ENCODE data around the gene SPRYD7. TPM values are rescaled to one million over a fixed set of nuclear protein-coding genes. Genes with fewer than 3 reads are reported as not detected.

The SPRYD7 gene
- total and polyA plus RNA-seq, 9 donors: 6.1 to 12.2 (median 11.0) TPM

DNA sequence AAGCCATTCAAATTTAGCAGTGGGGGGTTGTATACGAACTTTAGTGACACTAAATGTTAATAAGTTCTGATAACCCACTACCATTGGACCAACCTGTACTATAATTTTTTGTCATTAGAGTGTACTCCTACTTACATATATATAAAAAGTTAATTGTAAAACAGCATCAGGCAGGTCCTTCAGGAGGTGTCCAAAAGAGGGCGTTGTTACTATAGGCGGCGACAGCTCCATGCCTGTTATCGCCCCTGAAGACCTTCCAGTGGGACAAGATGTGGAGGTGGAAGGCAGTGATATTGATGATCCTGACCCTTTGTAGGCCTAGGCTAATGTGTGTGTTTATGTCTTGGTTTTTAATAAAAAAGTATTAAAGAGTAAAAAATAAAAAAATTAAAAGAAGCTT lies 27.5 kb downstream of the SPRYD7 start:
- no CpG with 5 or more reads among the region's 5 CpGs for WGBS (ENCODE audit: insufficient coverage)
- no peak overlapping the region for H3K4me3 ChIP-seq (ENCODE audit: low read length)
- H3K9me3 ChIP-seq (replicated peaks; ENCODE audit: control insufficient read depth, low read depth, low read length): no peaks in the 10 kb centered on the region
- H3K27me3 ChIP-seq (ENCODE audit: control insufficient read depth, insufficient read depth, low read length): no peaks in the 10 kb centered on the region
- no peak overlapping the region for H3K27ac ChIP-seq (ENCODE audit: low read length)
- DNase-seq: no peak
- H3K36me3 ChIP-seq (ENCODE audit: control insufficient read depth, insufficient read depth, low read length): no peaks in the 10 kb centered on the region
- H3K4me1 ChIP-seq (ENCODE audit: control insufficient read depth, insufficient read depth, low read length): no peaks in the 10 kb centered on the region

DNA sequence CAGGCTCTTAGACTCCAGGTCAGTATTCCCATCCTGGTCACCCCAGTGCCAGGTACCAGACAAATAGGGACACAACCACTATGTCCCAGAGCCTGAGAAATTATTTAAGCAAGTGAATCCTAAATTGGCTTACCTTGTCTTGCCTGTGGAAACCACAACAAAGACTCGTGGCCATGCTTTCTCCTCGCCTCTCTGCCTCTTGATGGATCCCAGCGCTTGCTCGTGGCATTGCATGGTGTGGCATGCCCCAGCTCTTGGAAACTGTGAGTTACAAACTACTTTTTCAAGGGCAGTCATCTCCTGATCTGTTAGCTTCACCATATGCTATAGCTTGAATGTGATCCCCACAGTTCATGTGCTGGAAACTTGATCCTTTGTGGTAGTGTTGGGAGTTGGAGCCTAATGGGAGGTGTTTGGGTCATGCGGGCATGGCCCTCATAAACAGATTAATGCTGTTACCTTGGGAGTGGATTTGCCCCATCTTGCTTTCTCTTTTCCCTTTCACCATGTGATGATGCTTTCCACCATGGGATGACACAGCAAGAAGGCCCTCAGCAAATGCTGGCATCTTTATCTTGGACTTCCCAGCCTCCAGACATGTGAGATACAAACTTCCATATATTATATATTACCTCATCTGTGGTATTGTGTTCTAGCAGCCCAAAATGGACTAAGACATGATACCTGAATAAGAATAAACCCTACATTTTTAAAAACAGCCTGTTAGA lies 31.2 kb downstream of the SPRYD7 start:
- Histone ChIP-seq H3K4me3 (ENCODE audit: low read length) (no peak overlapping the region), H3K27ac (ENCODE audit: low read length) (no peak overlapping the region), H3K4me1 (ENCODE audit: control insufficient read depth, insufficient read depth, low read length) (no peaks in the 10 kb centered on the region), H3K27me3 (ENCODE audit: control insufficient read depth, insufficient read depth, low read length) (no peaks in the 10 kb centered on the region), H3K9me3 (replicated peaks; ENCODE audit: control insufficient read depth, low read depth, low read length) (no peaks in the 10 kb centered on the region), H3K36me3 (ENCODE audit: control insufficient read depth, insufficient read depth, low read length) (no peaks in the 10 kb centered on the region)
- WGBS (ENCODE audit: insufficient coverage): 95% methylated on average over 4 of the region's 5 CpGs
- DNase-seq: no peak

DNA sequence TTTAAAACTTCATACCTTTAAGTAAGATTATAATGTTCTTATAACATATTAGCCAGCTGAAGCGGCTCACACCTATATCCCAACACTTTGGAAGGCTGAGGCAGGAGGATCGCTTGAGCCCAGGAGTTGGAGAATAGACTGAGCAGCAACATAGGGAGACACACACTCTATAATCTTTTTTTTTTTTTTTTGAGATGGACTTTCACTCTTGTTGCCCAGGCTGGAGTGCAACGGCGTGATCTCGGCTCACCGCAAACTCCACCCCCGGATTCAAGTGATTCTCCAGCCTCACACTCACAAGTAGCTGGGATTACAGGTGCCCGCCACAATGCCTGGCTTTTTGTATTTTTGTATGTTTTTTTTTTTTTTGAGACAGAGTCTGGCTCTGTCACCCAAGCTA lies 37.3 kb downstream of the SPRYD7 start:
- no peaks in the 10 kb centered on the region for H3K27me3 ChIP-seq (ENCODE audit: control insufficient read depth, insufficient read depth, low read length)
- no peak overlapping the region for H3K27ac ChIP-seq (ENCODE audit: low read length)
- H3K4me3 ChIP-seq (ENCODE audit: low read length): no peak overlapping the region
- DNase-seq: no peak
- WGBS (ENCODE audit: insufficient coverage): no CpG with 5 or more reads among the region's 8 CpGs
- H3K9me3 ChIP-seq (replicated peaks; ENCODE audit: control insufficient read depth, low read depth, low read length): no peaks in the 10 kb centered on the region
- no peaks in the 10 kb centered on the region for H3K4me1 ChIP-seq (ENCODE audit: control insufficient read depth, insufficient read depth, low read length)
- no peaks in the 10 kb centered on the region for H3K36me3 ChIP-seq (ENCODE audit: control insufficient read depth, insufficient read depth, low read length)

DNA sequence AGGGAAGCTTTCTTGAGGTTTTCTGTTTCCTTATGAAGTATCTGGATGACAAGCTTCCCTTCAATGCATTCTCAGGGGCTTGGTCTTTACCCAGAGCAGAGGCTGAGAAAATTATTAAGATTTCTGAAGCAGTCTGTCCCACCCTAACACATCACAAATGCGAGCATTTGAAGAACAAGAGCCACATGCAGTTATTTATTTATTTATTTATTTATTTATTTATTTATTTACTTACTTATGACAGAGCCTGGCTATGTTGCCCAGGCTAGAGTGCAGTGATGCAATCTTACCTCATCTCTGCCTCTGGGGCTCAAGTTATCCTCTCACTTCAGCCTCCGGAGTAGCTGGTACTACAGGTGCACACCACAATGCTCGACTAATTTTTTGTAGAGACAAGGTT lies 38.4 kb downstream of the SPRYD7 start:
- Histone ChIP-seq H3K27ac (ENCODE audit: low read length) (no peak overlapping the region), H3K4me3 (ENCODE audit: low read length) (no peak overlapping the region), H3K4me1 (ENCODE audit: control insufficient read depth, insufficient read depth, low read length) (no peaks in the 10 kb centered on the region), H3K9me3 (replicated peaks; ENCODE audit: control insufficient read depth, low read depth, low read length) (no peaks in the 10 kb centered on the region), H3K36me3 (ENCODE audit: control insufficient read depth, insufficient read depth, low read length) (no peaks in the 10 kb centered on the region), H3K27me3 (ENCODE audit: control insufficient read depth, insufficient read depth, low read length) (no peaks in the 10 kb centered on the region)
- no peak for DNase-seq
- WGBS (ENCODE audit: insufficient coverage): 66% methylated on average over 2 of the region's 3 CpGs

DNA sequence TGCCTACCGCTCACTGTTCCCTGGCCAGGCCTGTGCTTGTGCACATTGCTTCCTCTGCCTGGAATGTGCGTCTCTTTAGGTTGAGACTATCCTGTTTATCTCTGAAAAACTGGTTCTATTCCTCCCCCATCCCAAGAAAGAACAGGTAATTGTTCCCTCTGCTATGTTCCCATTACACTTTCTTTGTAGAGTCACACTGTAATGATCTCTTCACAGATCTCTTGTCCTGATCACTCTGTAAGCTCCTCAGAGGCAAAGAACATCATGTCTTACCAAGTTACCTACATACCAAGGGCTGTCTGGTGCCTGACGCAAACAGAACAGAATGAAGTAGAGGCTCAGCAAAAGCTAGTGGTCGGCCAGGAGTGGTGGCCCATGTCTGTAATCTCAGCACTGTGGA lies 40.3 kb downstream of the SPRYD7 start:
- Histone ChIP-seq H3K36me3 (ENCODE audit: control insufficient read depth, insufficient read depth, low read length) (no peaks in the 10 kb centered on the region), H3K4me3 (ENCODE audit: low read length) (no peak overlapping the region), H3K9me3 (replicated peaks; ENCODE audit: control insufficient read depth, low read depth, low read length) (no peaks in the 10 kb centered on the region), H3K4me1 (ENCODE audit: control insufficient read depth, insufficient read depth, low read length) (no peaks in the 10 kb centered on the region), H3K27me3 (ENCODE audit: control insufficient read depth, insufficient read depth, low read length) (no peaks in the 10 kb centered on the region), H3K27ac (ENCODE audit: low read length) (no peak overlapping the region)
- DNase-seq: no peak
- 80% methylated on average over 3 of the region's 4 CpGs for WGBS (ENCODE audit: insufficient coverage)

DNA sequence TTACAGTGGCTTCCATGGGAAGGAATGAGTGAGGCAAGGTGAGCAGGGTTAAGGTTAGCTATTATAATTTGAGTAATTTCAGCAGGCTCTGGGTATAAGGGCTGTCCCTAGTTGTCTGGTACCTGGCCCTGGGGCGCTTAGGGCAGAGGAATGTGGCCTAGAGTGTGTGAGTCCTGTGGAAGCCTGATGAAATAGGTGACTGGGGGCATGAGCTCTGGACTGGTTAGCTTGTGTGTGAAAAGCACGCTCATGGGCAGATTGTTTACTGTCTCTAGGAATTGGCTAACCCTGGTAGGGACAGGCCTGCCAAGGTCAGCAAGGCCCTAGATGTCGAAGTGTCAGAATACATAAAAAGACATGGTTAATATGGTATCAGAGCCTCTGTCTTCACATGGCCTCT lies 42.5 kb downstream of the SPRYD7 start:
- 97% methylated on average over 3 of the region's 3 CpGs for WGBS (ENCODE audit: insufficient coverage)

DNA sequence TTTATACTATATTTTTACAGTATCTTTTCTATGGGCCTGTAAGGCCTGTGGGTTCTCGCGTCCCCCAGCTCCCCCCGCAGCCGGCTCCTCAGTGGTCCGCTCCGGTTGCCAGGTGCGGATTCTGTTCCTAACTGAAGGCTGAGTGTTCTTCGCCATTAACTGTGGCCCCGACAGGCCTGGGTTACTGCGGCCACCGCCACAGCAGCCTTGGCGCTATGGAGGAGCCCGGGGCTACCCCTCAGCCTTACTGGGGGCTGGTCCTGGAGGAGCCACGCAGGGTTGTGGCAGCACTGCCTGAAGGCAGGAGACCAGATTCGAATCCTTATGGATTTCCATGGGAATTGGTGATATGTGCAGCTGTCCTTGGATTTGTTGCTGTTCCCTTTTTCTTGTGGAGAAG lies 45.8 kb downstream of the SPRYD7 start:
- no peaks in the 10 kb centered on the region for H3K9me3 ChIP-seq (replicated peaks; ENCODE audit: control insufficient read depth, low read depth, low read length)
- no peak overlapping the region for H3K4me3 ChIP-seq (ENCODE audit: low read length)
- no peak overlapping the region for H3K27ac ChIP-seq (ENCODE audit: low read length)
- DNase-seq: no peak
- no peaks in the 10 kb centered on the region for H3K4me1 ChIP-seq (ENCODE audit: control insufficient read depth, insufficient read depth, low read length)
- H3K27me3 ChIP-seq (ENCODE audit: control insufficient read depth, insufficient read depth, low read length): no peaks in the 10 kb centered on the region
- 88% methylated on average over 13 of the region's 15 CpGs for WGBS (ENCODE audit: insufficient coverage)
- H3K36me3 ChIP-seq (ENCODE audit: control insufficient read depth, insufficient read depth, low read length): no peaks in the 10 kb centered on the region

More for the DNA sequence above, 42.5 kb downstream of the SPRYD7 start:
- Histone ChIP-seq H3K4me3 (ENCODE audit: low read length) (no peak overlapping the region), H3K27ac (ENCODE audit: low read length) (no peak overlapping the region), H3K9me3 (replicated peaks; ENCODE audit: control insufficient read depth, low read depth, low read length) (no peaks in the 10 kb centered on the region), H3K4me1 (ENCODE audit: control insufficient read depth, insufficient read depth, low read length) (no peaks in the 10 kb centered on the region), H3K27me3 (ENCODE audit: control insufficient read depth, insufficient read depth, low read length) (no peaks in the 10 kb centered on the region), H3K36me3 (ENCODE audit: control insufficient read depth, insufficient read depth, low read length) (no peaks in the 10 kb centered on the region)
- DNase-seq: no peak

DNA sequence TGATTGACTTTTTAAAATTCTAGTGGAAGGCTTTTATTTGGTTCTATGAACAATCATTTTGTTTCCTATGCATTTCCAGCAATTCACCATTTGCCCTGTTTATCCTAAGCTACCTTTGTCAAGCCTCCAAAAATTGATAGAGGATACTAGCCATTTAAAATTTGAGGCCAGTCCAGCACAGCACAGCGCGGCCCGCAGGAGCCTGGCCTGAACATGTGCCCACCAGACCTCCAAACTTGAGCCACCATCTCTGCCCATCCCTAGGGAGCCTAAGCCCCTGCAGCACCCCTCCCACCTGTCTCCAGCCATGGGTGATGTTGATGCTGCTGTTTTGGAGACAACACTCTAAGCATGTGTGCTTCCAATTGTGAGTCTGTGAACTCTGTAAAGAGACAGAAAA lies 57.5 kb downstream of the SPRYD7 start:
- no peak for DNase-seq
- WGBS (ENCODE audit: insufficient coverage): 80% methylated on average over 3 of the region's 3 CpGs
- peaks cover 26% of the 10 kb centered on the region for H3K9me3 ChIP-seq (replicated peaks; ENCODE audit: control insufficient read depth, low read depth, low read length)

DNA sequence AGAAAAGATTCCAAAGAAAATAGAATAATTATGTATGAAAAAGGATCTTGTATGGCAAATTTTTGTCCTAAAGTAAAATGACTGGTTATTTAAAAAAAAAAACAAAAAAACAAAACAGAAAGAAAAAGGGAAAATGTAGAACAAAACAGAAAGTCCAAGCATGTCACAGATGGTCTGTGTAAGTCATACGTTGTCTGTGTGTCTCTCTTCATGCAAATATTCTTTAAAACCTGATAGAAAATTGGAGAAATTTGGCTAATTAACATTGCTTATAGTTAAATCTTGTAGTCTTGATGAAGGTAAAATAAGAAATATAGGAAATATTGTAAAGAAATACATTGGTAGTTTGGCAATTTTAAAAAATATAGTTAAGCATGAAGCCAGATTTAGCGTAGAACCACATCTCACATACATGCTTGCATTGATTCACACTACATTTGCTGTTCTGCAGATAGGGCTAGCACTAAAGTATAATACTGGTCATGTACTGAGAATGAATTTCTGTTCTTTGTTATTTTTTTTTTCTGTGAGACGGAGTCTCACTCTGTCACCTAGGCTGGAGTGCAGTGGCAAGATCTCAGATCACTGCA lies 58.4 kb downstream of the SPRYD7 start:
- peaks cover 26% of the 10 kb centered on the region for H3K9me3 ChIP-seq (replicated peaks; ENCODE audit: control insufficient read depth, low read depth, low read length)
- no peak overlapping the region for H3K27ac ChIP-seq (ENCODE audit: low read length)
- H3K27me3 ChIP-seq (ENCODE audit: control insufficient read depth, insufficient read depth, low read length): no peaks in the 10 kb centered on the region
- DNase-seq: no peak
- no peak overlapping the region for H3K4me3 ChIP-seq (ENCODE audit: low read length)
- no peaks in the 10 kb centered on the region for H3K36me3 ChIP-seq (ENCODE audit: control insufficient read depth, insufficient read depth, low read length)
- no peaks in the 10 kb centered on the region for H3K4me1 ChIP-seq (ENCODE audit: control insufficient read depth, insufficient read depth, low read length)
- no CpG with 5 or more reads among the region's 3 CpGs for WGBS (ENCODE audit: insufficient coverage)

More for the DNA sequence above, 57.5 kb downstream of the SPRYD7 start:
- Histone ChIP-seq H3K4me1 (ENCODE audit: control insufficient read depth, insufficient read depth, low read length) (no peaks in the 10 kb centered on the region), H3K4me3 (ENCODE audit: low read length) (no peak overlapping the region), H3K36me3 (ENCODE audit: control insufficient read depth, insufficient read depth, low read length) (no peaks in the 10 kb centered on the region), H3K27ac (ENCODE audit: low read length) (no peak overlapping the region), H3K27me3 (ENCODE audit: control insufficient read depth, insufficient read depth, low read length) (no peaks in the 10 kb centered on the region)

DNA sequence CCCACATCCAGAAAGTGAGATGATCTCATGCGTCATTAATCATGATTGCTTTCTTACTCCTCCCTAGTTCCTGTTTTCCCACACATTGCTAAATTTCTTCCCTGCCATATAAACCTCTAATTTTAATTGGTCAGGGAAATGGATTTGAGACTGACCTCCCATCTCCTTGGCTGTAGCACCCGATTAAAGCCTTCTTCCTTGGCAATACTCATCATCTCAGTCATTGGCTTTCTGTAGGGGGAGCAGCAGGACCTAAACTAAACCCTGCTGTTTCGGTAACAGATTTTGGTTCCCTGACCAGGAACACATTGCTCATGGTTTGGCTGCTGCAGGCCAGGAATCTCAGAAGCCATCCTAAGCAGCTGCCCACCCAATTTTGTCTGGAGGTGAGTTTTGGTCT lies 61.7 kb downstream of the SPRYD7 start:
- peaks cover 26% of the 10 kb centered on the region for H3K9me3 ChIP-seq (replicated peaks; ENCODE audit: control insufficient read depth, low read depth, low read length)
- WGBS (ENCODE audit: insufficient coverage): 90% methylated on average over 2 of the region's 3 CpGs
- no peaks in the 10 kb centered on the region for H3K27me3 ChIP-seq (ENCODE audit: control insufficient read depth, insufficient read depth, low read length)
- no peak overlapping the region for H3K27ac ChIP-seq (ENCODE audit: low read length)
- DNase-seq: no peak
- no peaks in the 10 kb centered on the region for H3K4me1 ChIP-seq (ENCODE audit: control insufficient read depth, insufficient read depth, low read length)
- no peaks in the 10 kb centered on the region for H3K36me3 ChIP-seq (ENCODE audit: control insufficient read depth, insufficient read depth, low read length)
- H3K4me3 ChIP-seq (ENCODE audit: low read length): no peak overlapping the region
